DND-41 (cell line): ENCODE data around the gene BAIAP2.

Source experiments
- EZH2 ChIP-seq: IDR thresholded peaks from 3 replicates; pipeline ENCODE4 v1.6.1; 2012; ENCODE audit warnings: borderline replicate concordance, low read depth, mild to moderate bottlenecking, moderate library complexity, low read length, inconsistent platforms; ENCODE audit not compliant: severe bottlenecking
- TF ChIP-seq, protein P1 (sequence below): IDR thresholded peaks from 2 replicates; pipeline ENCODE4 v1.5.1; 2012; ENCODE audit warnings: borderline replicate concordance, low read length, moderate library complexity, mild to moderate bottlenecking; ENCODE audit not compliant: poor library complexity, severe bottlenecking; ENCODE audit errors: extremely low read depth

DNA sequence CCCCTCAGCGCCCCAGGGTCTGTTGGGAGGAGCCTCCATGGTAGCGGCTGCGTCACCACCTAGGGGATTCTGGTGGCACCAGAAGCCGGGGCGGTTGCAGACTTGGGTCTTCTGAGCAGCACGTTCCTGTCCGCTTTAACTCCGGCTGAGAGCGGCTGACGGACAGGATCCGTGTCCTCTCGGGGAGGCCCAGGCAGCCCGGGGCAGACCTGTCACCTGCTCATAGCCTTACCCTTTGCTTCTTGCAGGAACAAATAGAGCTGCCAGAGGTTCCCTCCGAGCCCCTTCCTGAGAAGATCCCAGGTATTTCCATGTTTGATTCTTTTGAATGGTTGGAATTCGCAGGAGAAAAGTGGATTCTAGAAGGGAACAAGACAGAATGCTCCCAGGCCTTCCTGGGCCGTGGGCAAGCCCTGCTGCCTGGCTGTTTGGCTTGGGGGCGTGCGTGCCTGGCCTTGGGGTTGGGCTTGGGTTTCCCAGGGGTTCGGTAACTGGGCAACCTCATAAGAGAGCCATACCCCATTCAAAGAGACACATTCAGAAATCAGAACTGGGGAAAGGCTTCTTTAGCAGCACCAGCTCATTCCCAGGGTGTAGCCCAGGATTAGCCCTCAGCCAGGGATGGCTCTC, 36.7 kb upstream of the BAIAP2 start:
- TF ChIP-seq, protein P1, sequence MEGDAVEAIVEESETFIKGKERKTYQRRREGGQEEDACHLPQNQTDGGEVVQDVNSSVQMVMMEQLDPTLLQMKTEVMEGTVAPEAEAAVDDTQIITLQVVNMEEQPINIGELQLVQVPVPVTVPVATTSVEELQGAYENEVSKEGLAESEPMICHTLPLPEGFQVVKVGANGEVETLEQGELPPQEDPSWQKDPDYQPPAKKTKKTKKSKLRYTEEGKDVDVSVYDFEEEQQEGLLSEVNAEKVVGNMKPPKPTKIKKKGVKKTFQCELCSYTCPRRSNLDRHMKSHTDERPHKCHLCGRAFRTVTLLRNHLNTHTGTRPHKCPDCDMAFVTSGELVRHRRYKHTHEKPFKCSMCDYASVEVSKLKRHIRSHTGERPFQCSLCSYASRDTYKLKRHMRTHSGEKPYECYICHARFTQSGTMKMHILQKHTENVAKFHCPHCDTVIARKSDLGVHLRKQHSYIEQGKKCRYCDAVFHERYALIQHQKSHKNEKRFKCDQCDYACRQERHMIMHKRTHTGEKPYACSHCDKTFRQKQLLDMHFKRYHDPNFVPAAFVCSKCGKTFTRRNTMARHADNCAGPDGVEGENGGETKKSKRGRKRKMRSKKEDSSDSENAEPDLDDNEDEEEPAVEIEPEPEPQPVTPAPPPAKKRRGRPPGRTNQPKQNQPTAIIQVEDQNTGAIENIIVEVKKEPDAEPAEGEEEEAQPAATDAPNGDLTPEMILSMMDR = no peak
- no peak for TF ChIP-seq EZH2
